WTC11 (cell line): ENCODE results near the gene PDCD5.

Source experiments
- ATF6 ChIP-seq: sonication (generic); formaldehyde crosslinking; IDR thresholded peaks from 2 replicates; pipeline ENCODE4 v1.8.1; 2023; ENCODE audit warnings: mild to moderate bottlenecking, missing genetic modification reagents
- CBFB ChIP-seq: sonication (generic); formaldehyde crosslinking; IDR thresholded peaks from 2 replicates; pipeline ENCODE4 v1.8.1; 2022; ENCODE audit warnings: mild to moderate bottlenecking, low read depth, missing genetic modification reagents
- CTCF ChIP-seq: fragments of 200-600 bp; IDR thresholded peaks from 2 replicates; pipeline ENCODE4 v1.8.0; 2022; ENCODE audit warnings: antibody characterized with exemption
- E2F5 ChIP-seq: sonication (generic); formaldehyde crosslinking; IDR thresholded peaks from 2 replicates; pipeline ENCODE4 v1.8.1; 2022; ENCODE audit warnings: mild to moderate bottlenecking, moderate library complexity, missing genetic modification reagents
- ELF4 ChIP-seq: sonication (generic); formaldehyde crosslinking; IDR thresholded peaks from 2 replicates; pipeline ENCODE4 v1.8.1; 2022; ENCODE audit warnings: low read depth, mild to moderate bottlenecking, moderate library complexity, missing genetic modification reagents
- FOXP4 ChIP-seq: sonication (generic); formaldehyde crosslinking; IDR thresholded peaks from 2 replicates; pipeline ENCODE4 v1.8.0; 2022; ENCODE audit warnings: mild to moderate bottlenecking, missing genetic modification reagents
- JAZF1 ChIP-seq: fragments of 250-450 bp; sonication (Bioruptor Pico); IDR thresholded peaks from 2 replicates; pipeline ENCODE4 v1.9.0; 2021; ENCODE audit warnings: moderate library complexity, mild to moderate bottlenecking, inconsistent platforms
- JUN ChIP-seq: sonication (generic); formaldehyde crosslinking; IDR thresholded peaks from 2 replicates; pipeline ENCODE4 v1.8.0; 2023; ENCODE audit warnings: mild to moderate bottlenecking, missing genetic modification reagents
- MXD4 ChIP-seq: fragments of 250-450 bp; sonication (Bioruptor Pico); IDR thresholded peaks from 2 replicates; pipeline ENCODE4 v1.8.0; 2021; ENCODE audit warnings: mild to moderate bottlenecking, moderate library complexity, borderline replicate concordance
- TCF7 ChIP-seq: sonication (generic); formaldehyde crosslinking; IDR thresholded peaks from 2 replicates; pipeline ENCODE4 v1.8.0; 2022; ENCODE audit warnings: mild to moderate bottlenecking, low read depth, missing genetic modification reagents, moderate library complexity
- USF1 ChIP-seq: sonication (generic); formaldehyde crosslinking; IDR thresholded peaks from 2 replicates; pipeline ENCODE4 v1.8.0; 2022; ENCODE audit warnings: mild to moderate bottlenecking, missing genetic modification reagents
- ZBTB21 ChIP-seq: sonication (generic); formaldehyde crosslinking; IDR thresholded peaks from 2 replicates; pipeline ENCODE4 v1.8.1; 2023; ENCODE audit warnings: mild to moderate bottlenecking, missing genetic modification reagents, borderline replicate concordance

- TF ChIP-seq CBFB (CRISPR knock-in tag) (no peak), CTCF (no peak), TCF7 (CRISPR knock-in tag) (no peak), FOXP4 (CRISPR knock-in tag) (peak; percentile 16; the same call in 1 of the 2 replicates), E2F5 (no peak), JUN (no peak; the same call in 1 of the 2 replicates), ZBTB21 (CRISPR knock-in tag) (no peak), ATF6 (no peak), USF1 (CRISPR knock-in tag) (no peak), ELF4 (no peak), JAZF1 (no peak), MXD4 (no peak)
These were observed at the start of gene PDCD5 for GRCh38 chr19:32580901-32581704.
